GM19099 (cell line): ENCODE data around the gene ACP1.

ENCODE experiments used
- POLR2A ChIP-seq: IDR thresholded peaks from 3 replicates; pipeline ENCODE4 v1.6.1; 2011; ENCODE audit warnings: low read depth; ENCODE audit not compliant: insufficient read length; ENCODE audit errors: extremely low read depth

ACP1 gene

GRCh38 chr2:283996-284794 is 19.4 kb downstream of the ACP1 start:
- no peak for TF ChIP-seq POLR2A

- no peak for TF ChIP-seq POLR2A
These were observed 20.2 kb downstream of the ACP1 start for GRCh38 chr2:284896-285492.

- no peak for TF ChIP-seq POLR2A
These were observed 20.8 kb downstream of the ACP1 start for GRCh38 chr2:285531-285930.

- no peak for TF ChIP-seq POLR2A
These were observed 21.3 kb downstream of the ACP1 start for GRCh38 chr2:286035-286434.

- TF ChIP-seq POLR2A = no peak
These were observed 22.1 kb downstream of the ACP1 start for GRCh38 chr2:286774-287392.

GRCh38 chr2:287471-287885 is 22.7 kb downstream of the ACP1 start:
- TF ChIP-seq POLR2A = no peak

- no peak for TF ChIP-seq POLR2A
These were observed 23.4 kb downstream of the ACP1 start, which contains the start of gene ALKAL2 for GRCh38 chr2:287911-288757. TSS of gene ALKAL2 (minus strand) at chr2:288091. CDS start at chr2:287835, 256 bp downstream.

GRCh38 chr2:288758-289361 is 24.1 kb downstream of the ACP1 start:
- no peak for TF ChIP-seq POLR2A

GRCh38 chr2:289362-290089 is 24.8 kb downstream of the ACP1 start:
- no peak for TF ChIP-seq POLR2A

GRCh38 chr2:290090-290722 is 25.5 kb downstream of the ACP1 start:
- no peak for TF ChIP-seq POLR2A

- TF ChIP-seq POLR2A = no peak
These were observed 30.3 kb downstream of the ACP1 start for GRCh38 chr2:295090-295489.

GRCh38 chr2:296354-296753 is 31.6 kb downstream of the ACP1 start:
- no peak for TF ChIP-seq POLR2A

GRCh38 chr2:305366-305765 is 40.6 kb downstream of the ACP1 start:
- no peak for TF ChIP-seq POLR2A
